Measurements from ENCODE around the gene NTM. TPM values are rescaled to one million over a fixed set of nuclear protein-coding genes. Genes with fewer than 3 reads are reported as not detected.

Gene NTM
- total RNA-seq, 1 experiment from 2014 or later = 15.8 TPM

DNA sequence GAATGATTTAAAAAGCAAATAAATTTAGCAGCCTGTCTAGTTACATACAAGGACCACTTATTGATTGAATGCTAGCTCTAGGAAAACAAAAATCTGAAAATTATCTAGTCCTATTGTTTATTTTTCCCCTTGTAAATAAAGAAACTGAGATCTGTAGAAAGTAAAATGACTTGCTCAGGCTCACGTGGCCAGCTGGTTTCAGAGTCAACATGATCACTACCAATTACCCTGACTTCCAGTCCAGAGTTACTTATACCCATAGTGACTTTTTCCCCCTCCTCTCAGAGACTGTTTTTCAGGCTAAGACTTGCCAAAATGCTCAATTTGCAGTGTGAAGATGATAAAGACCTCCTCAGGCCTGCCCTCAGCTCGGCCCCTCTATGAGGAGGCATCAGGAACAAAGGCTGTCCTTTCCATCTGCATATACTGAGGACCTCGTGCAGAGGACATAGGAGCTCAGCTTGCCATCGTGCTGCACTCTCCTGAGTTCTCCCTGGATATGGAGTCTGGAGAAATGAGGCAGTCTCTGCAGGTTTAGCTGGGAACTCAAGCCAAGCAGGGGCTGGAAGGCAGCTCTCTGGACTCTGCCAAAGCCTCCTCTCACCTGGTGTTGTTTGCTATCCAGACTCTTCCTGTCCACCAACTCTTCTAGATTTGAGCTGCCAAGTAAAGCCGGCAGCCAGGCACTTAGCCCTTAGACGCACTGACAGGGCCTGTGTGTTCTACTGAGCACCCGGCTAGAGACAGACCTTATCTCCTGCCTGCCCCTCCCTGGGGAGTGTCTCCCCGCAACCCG, 883.3 kb downstream of the NTM start:
- no peak for DNase-seq (ENCODE audit: low read depth)

DNA sequence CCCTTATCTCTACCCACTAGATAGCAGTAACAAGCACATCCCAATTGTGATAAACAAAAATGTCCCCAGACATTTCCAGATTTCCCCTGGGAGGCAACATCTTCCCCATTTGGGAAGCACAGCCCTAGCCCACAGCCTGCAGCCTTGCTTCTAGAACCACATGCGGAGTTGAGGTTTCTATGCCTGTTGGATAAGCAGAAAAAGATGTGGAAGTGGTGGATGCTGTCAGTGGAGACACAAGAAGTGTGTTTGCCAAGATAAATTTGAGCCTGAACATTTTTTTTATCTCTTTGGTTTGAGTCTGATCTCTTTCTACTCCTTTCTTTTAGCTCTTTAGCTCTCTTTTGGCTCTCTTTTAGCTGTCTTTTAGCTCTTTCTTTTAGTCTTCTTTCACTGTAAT, 884.5 kb downstream of the NTM start:
- DNase-seq (ENCODE audit: low read depth) = no peak

DNA sequence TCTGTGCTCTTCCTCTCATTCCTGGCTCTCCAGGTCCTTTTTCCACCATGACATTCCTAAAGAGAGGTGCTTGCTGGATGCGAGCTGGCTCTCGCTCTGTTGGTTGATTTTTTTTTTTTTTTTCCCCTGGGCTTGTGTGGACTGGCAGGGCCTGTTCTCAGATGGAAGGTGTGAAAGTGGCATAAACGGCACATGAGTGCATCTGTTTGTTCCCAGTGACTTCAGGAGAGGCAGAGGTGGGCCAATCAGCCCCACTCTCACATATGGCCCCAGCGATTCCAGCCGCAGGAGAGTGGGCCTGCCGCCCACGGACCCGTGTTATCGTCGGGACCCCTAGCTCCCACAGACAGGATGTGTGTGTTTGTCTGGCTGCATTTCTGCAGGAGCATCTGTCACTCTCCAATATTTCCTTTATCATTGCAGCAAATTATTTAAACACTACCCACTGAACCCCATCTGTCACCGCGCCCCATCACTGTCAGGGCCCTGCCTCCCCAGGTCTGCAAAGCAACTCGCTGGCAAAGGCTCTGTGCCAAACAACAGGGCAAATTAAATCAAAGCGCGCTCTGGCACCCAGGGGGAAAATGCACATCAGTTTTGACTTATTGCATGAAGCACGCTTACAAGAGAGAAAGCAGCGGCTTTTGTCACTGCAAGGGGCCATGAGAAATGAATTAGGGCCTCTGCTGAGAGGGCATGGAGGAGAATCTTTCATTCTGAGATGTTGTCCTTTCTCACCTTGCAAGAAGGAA, 886.3 kb downstream of the NTM start:
- no peak for DNase-seq (ENCODE audit: low read depth)

DNA sequence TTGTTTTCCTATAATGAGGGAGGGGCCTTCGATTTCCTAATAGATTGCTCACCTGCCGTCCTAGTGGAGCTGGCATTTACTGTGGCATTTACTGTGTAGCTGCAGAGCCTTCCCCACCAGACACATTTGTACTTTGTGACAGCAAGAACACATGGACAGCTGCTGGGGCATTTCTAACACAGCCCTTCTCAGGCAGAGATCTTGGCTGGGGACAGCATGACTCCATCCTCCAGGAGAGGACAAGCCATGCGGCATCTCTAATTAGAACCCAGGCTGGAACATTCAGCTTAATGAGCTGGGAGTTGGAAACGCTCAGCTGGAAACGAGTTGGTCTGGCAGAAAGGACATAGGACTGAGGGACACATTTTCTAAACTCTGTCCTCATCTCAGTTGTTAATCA, 887.5 kb downstream of the NTM start:
- no peak for DNase-seq (ENCODE audit: low read depth)

DNA sequence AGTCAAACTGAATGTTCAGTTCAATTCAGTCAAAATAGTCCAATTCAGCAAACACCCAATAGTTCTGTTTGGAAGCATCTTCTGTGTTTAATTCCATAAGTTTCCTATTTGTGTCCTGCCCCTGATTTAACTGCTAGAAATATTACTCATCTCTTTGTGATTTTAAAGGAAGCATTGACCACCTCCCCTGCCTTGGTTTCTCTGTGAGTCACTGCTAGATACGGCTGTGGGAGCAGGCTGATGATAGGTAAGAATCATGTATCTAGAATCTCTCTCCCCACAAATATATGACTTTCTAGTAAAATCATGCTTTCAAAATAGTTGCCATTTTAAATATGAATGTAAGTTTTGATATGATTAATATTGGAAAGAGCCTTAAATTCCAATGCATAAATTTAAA, 888.5 kb downstream of the NTM start:
- peak; percentile 32 for DNase-seq (ENCODE audit: low read depth)

DNA sequence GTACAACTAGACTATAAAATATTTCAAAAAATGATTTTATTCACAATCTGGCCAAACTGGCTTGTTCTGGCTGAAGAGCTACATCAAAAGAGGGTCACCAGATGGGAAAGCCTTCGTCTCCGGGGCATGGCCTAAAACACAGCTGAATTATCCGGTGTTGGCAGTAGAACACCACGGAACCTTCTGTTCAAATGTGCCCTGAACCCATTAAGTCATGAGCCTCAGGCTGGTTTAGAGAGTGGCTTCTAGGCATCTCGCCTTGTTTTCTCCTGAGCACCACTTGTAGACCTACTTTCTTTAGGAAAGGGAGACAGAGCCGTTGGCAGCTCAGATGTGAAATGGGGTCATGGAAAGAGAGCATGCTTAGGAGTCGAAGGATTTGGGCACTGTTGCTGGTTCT, 890.2 kb downstream of the NTM start:
- no peak for DNase-seq (ENCODE audit: low read depth)

DNA sequence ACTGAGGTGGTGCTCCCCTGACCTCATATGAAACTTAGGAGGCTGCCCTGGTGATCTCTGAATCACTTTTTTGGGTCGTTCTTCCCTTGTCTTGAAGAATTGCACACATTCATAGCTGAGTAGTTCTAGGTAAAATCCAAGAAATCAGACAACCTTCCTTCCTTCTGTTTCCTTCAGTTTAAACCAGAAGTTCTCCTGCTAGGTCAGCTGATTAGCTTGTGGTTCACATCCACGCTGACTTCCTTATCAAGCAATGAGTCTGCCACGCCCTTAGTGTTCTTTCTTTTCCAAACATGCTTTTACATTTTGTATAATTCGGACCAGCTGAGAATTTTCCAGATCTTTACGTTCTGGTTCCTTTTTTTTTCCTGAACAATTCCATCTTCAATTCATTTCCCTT, 892.8 kb downstream of the NTM start:
- DNase-seq (ENCODE audit: low read depth) = no peak

DNA sequence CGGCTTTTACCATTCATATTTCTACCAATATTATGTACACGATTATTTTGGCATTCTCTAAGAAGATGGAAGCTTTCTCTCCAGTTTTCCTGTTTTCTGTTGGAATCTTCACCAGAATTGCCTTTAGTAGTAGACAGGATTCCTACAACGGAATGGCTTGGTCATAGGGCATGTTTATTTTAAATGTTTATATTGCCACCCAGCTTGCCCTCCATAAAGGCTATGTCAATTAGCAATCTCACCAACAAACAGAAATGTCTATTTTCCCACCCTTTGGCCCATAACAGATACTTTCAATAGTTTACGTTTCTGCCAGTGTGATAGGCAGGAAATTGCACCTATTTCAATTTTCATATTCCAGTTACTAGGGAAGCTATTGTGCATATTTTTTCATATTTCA, 893.5 kb downstream of the NTM start:
- DNase-seq (ENCODE audit: low read depth) = no peak

DNA sequence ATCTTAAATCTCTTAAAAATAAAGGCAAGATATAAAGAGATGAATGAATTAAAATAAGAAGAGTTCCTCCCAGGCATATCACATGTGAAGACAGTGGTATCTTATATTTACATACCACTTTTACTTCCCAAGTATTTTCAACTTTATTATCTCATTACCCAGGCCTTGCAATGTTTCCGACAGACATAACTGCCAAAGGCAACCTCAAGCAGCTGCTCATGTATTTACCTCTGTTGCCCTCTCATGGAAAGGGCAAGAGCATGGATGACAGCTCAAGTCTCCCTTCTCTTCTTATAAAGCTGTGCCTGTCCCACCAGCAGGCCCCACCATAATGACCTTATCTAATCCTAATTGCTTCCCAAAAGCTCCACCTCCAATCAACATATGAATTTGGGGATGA, 894.2 kb downstream of the NTM start:
- no peak for DNase-seq (ENCODE audit: low read depth)

DNA sequence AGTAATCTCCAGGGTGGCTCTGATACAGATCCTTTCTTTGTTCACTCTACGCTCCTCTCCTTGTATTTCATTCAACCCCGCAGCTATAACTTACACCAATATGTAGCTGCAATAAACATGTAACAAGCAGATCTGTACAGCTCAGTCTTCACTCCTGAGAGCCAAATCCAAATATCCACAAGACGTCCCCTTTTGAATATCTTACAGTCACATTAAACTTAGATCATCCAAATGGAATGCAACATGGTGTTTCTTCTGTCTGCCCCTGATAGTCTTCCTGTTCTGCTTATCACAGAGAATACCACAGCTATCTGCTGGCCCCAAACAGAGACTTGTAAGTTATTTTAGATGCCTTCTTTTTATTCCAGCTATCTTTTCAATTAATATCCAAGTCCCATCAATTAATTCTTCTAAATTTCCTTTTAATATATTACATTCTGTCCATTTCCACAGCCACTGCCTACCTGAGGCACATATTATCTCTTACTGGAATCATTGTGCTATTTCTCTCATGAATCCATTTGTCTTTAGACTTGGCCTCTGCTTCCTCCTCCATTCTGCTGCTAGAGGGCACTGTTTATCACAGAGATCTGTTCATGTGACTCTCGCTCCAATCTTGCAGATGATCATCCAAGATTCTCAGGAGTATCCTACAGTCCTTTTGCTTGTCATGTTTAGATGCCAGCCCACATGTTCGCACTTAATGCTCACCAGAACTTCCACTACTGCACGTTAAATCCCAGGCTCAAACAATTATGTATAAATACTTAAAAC, 908.6 kb downstream of the NTM start:
- peak; percentile 39 for DNase-seq (ENCODE audit: low read depth)

DNA sequence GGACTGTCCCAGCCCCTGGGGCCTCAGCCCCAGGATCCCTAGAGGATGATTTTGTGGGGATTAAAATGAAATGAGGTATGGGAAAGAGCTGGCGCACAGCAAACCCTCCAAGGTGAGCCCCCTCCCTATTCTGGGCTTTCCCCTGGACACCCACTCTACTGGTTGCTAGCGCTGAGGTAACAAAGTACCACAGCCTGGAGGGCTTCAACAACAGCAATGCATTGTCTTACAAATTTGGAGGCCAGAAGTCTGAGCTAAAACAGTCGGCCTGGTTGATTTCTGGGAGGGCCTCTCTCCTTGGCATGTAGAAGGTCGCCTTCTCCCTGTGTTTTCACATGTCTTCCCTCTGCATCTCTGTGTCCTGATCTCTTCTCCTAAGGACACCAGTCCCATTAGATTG, 913.6 kb downstream of the NTM start:
- no peak for DNase-seq (ENCODE audit: low read depth)

DNA sequence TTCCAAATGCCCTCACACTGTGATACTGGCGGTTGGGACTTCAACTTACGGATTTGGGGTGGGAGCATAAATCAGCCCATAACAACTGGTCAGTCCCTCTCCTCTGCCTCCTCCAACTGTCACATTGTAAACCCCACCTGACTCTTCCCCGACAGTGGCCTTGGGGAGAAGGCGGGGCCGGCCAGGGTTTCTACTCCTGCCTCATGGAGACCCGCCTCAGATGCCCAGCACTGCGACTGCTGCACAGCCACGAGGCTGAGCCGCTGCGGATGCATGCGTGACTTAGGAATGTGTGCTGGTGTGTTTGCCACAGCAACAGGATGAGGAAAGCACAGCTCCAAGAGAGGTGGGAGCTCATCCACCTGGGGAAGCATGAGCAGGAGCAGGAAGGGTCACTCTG, 914.2 kb downstream of the NTM start:
- DNase-seq (ENCODE audit: low read depth) = no peak

DNA sequence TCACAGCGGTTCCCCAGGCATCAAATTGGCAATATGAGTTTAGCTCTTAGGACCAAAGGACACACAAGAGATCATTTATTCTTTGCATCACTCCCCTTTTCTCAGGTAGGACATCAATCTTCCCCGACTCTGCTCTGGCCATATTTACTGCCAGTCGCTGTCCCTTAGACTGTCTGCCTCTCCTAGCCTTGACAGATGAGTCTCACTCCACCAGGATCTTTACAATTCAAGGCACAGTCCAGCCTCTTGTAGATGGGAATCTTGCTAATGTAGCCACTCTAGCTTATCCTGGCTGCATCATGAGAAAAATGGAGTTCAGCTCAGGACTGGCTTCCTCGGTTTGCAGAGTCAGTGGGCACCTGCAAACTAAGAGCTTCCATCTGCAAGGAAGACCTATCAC, 915.2 kb downstream of the NTM start:
- no peak for DNase-seq (ENCODE audit: low read depth)

DNA sequence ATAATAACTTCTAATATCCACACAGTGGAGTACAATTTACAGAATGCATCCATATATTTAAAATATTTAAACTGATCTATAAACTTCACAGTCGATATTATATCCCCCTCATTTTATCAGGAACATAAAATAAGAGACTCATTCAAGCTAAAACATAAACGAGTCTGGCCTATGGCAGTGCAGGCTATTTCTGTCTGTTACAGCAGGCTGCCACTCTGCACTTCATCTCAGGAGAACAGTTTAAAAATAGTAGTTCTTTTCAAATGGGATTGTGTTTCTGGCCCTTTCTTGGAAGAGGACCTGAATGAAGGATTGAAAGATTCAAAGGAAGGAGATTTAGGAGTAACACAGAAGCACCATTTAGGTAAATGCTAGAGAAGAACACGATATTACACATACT, 915.7 kb downstream of the NTM start:
- no peak for DNase-seq (ENCODE audit: low read depth)

DNA sequence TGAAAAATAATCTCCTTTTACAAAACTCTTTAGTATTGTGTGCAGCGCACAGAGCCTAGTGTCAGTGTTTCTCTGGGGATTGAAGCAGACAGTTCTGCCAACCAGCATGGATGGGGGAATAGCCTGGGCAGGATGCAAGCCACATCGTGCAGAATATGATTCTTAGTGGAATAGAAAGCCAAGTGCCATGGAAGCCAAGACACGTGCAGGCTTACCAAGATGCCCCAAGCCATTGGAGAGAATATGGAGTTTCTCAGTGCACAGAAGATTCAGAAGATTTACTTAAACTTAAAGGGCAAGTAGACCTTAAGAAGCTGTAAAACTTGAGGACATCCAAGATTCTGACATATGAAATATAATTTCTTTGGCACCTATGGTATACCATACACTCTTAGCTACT, 917.6 kb downstream of the NTM start:
- no peak for DNase-seq (ENCODE audit: low read depth)

DNA sequence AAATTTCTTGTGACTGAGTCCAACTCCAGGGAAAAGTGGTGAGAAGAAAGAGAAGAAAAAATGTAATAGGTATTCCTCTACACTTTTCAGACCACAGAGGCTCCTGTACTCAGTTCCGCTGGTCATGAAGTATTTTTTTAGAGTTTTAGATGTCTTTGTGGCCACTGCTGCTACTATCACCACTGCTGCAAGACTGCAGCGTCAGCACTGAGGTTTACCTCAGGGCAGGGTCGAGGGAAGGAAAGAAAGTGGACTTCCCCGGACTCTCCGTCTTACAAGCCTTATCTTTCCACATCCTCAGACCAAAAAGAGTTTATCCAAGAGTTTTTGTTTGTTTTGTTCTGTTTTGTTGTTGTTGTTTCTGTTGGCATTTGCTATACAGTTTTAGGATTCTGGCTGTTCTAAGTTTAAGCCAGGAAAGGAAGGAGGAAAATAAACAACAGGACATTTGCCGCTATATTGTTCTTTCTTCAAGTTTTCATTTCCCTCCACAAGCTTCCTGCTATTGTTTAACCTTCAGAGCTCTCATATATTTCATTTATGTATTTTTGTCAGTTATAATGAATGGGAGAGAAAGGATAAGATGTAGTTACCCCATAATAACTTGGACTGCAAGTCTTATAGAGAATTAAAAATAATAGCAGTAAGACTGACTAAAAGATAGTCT, 919.3 kb downstream of the NTM start:
- DNase-seq (ENCODE audit: low read depth) = no peak

DNA sequence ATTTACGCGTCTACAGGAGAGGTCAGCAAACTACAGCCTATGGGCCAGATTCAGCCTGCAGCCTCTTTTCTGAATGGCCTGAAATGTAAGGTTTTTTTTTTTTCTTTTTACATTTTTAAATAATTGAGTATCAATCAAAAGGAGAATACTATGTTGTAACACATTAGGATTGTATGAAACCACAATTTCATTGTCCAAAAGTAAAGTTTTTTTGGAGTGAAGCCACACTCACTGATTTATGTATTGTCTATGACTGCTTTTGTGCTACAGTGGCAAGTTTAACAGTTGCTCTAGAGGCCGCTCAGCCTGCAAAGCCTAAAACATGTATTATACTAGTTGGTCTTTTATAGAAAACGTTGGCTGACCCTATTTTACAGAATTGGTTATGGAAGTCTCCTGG, 923.2 kb downstream of the NTM start:
- no peak for DNase-seq (ENCODE audit: low read depth)

DNA sequence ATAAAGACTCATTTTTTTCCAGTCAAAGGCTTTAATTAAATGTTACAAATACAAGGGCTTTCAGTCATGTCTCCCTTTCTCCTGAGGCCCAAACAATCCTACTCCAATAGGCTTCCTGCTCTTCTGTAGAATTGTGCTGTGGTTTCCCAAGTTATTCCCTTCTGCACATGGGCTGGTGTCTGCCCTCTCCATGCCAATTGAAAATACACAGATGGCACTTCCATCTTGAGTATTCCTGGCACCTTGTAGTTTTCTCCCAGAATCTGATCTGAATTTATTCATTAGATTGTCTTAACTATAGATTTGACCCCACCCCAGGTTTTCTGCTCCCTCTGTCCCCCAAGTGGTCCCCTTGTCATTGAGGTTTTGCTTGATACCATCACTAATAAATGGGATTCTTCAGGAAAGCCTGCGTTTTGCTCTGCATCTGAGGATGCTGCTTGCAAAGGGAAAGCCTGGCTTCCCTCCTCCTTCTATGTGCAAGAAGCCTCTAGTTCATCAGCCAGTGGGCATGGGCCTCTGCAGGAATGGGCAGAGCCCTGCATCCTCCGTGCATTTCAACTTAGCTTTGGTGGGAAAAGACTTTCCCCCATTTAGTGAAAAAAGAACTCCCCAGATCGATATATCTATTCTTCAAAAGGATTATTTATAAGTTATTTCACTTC, 926.7 kb downstream of the NTM start:
- no peak for DNase-seq (ENCODE audit: low read depth)

DNA sequence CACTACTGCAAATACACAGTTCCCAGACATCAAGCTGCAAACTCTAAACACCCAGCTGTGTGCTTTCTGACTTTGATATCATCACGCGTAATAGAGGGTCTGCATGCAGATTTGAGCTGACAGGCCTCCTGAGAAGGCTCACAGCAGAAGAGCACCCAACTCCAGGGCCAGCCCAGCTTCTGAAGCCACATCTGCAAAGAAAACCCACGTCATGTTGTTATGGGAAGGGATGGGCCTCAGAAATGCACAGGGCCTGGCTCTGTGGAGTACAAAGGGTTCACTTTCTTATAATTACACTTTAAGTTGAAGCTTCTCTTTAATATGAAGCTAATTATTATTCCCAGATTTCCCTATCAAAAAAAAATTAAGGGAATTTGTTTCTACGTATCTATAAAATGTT, 927.9 kb downstream of the NTM start:
- DNase-seq (ENCODE audit: low read depth) = no peak

DNA sequence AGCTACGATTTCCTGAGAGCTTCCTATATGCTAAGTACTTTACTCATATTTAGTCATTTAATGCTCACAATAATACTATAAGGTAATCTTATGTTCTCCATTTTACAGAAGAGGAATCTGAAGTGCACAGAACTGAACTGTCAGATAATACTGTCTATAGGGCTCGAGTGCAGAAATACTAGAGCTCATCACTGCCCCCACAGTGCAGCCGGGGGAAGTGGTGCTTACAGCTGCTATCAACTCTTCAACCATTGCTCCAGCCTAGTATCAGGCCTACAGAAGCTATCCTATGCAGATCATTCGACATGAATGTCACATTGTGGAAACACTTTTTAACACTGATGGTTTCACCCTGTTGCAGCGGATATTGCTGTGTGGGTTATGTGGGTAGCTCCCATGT, 929.9 kb downstream of the NTM start:
- no peak for DNase-seq (ENCODE audit: low read depth)

DNA sequence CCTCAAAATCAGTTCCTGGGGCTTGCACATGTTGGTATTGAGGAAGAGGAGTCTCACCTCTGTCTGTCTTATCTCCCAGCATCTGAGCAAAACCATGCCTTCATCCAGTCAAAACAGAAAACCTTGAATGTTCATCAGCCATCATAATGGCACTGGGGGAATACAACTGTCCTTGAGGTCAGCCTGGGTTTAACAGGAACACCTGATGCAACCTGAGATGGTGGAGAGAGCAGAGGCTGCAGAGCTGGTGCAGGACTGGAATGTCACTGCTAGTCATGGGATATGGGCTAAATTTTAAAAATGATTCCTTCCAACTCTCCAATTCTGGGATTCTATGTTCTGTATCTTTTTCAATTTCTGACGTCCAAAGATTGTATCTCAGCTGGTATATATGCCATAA, 931.0 kb downstream of the NTM start:
- DNase-seq (ENCODE audit: low read depth) = no peak

DNA sequence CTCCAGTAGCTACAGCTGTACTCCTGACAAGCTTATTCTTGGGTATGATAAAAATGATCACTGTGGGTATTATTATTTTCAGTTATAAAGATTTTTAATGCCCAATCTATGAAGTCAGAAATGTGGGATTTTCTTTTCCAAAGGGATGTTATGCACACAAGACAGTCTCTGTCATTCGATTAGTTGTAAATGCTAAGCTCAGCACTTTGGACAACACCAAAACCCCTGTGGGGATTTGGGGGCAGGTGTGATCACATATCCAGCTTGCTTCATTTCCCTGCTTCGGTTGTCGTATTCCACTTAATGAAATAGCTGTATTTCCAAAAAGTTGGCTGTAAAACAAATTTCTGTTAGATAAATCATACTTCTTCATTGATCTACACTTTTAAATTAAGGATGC, 931.5 kb downstream of the NTM start:
- DNase-seq (ENCODE audit: low read depth) = no peak
